PC-9 (cell line): ENCODE measurements around the gene ACOXL. TPM values are rescaled to one million over a fixed set of nuclear protein-coding genes. Genes with fewer than 3 reads are reported as not detected.

ENCODE experiments used
- BruUV-seq: library from RNA; stranded (reverse); fragments of 400-500 nt; replicated peaks from 2 replicates; lab custom pipeline; 2021; lab: Mats Ljungman, UMichigan
- CTCF ChIA-PET: fragments of 300-600 bp; sonication (Branson Sonifier 250); formaldehyde crosslinking; loops from one replicate; lab custom pipeline; 2022; ENCODE audit warnings: antibody characterized with exemption; lab: Charles Lee
- POLR2A ChIA-PET: fragments of 300-600 bp; sonication (Branson Sonifier 250); formaldehyde crosslinking; loops from one replicate; lab custom pipeline; 2022; ENCODE audit warnings: antibody characterized with exemption; ENCODE audit not compliant: unreplicated experiment; lab: Charles Lee
- DNase-seq, 2 experiments: peaks; one replicate each; pipeline versions ENCODE4 v3.0.0 to v3.0.0-alpha.2; 2015 to 2022; ENCODE audit warnings: mixed read lengths in 1 of 2
- H2AFZ ChIP-seq: fragments of 200-600 bp; sonication (generic); 2 replicates; pipeline ENCODE4 v1.8.1; 2017; ENCODE audit warnings: antibody characterized with exemption
- H3F3A ChIP-seq: fragments of 200-600 bp; sonication (generic); 2 replicates; pipeline ENCODE4 v1.8.1; 2017; ENCODE audit warnings: antibody characterized with exemption, mild to moderate bottlenecking, low read depth; ENCODE audit not compliant: insufficient read depth
- H3K27ac ChIP-seq: fragments of 200-600 bp; sonication (generic); 2 replicates; pipeline ENCODE4 v1.6.1; 2016; ENCODE audit warnings: mixed run types
- H3K27me3 ChIP-seq: fragments of 200-600 bp; sonication (generic); 2 replicates; pipeline ENCODE4 v1.6.1; 2016; ENCODE audit warnings: low read depth, mixed run types; ENCODE audit not compliant: insufficient read depth
- H3K36me3 ChIP-seq: fragments of 200-600 bp; sonication (generic); 2 replicates; pipeline ENCODE4 v1.6.1; 2016; ENCODE audit warnings: low read depth, mixed run types
- H3K4me1 ChIP-seq: fragments of 200-600 bp; sonication (generic); replicated peaks from 2 replicates; pipeline ENCODE4 v1.6.1; 2016; ENCODE audit warnings: mixed run types; ENCODE audit not compliant: insufficient read depth
- H3K4me2 ChIP-seq: fragments of 200-600 bp; sonication (generic); 2 replicates; pipeline ENCODE4 v1.6.1; 2017; ENCODE audit warnings: mixed run types
- H3K4me3 ChIP-seq: fragments of 200-600 bp; sonication (generic); 2 replicates; pipeline ENCODE4 v1.6.1; 2016; ENCODE audit warnings: mixed run types
- H3K79me2 ChIP-seq: fragments of 200-600 bp; sonication (generic); 2 replicates; pipeline ENCODE4 v1.6.1; 2017; ENCODE audit warnings: low read depth, mixed run types
- H3K9me2 ChIP-seq: fragments of 200-600 bp; sonication (generic); 2 replicates; pipeline ENCODE4 v1.8.1; 2017; ENCODE audit warnings: mild to moderate bottlenecking; ENCODE audit not compliant: insufficient read depth
- H3K9me3 ChIP-seq: fragments of 200-600 bp; sonication (generic); 2 replicates; pipeline ENCODE4 v1.8.1; 2016; ENCODE audit warnings: low read depth; ENCODE audit not compliant: insufficient read depth
- H4K20me1 ChIP-seq: fragments of 200-600 bp; sonication (generic); 2 replicates; pipeline ENCODE4 v1.8.1; 2017; ENCODE audit not compliant: insufficient read depth
- CTCF ChIP-seq: fragments of 200-600 bp; sonication (generic); conservative IDR thresholded peaks from 2 replicates; pipeline ENCODE4 v1.6.1; 2017; ENCODE audit warnings: mixed run types, antibody characterized with exemption, mild to moderate bottlenecking, moderate library complexity
- EZH2 ChIP-seq: fragments of 200-600 bp; sonication (generic); IDR thresholded peaks from 2 replicates; pipeline ENCODE4 v1.8.0; 2017; ENCODE audit warnings: antibody characterized with exemption, low read depth
- intact Hi-C: fragments of 100-400 bp; cut with micrococcal nuclease; formaldehyde crosslinking; loops from one replicate; pipeline ENCODE4 v1.10.0; 2022; ENCODE audit not compliant: unreplicated experiment
- total RNA-seq: library from RNA; stranded (reverse); gene quantifications from 2 replicates; pipeline ENCODE4 v1.2.3, GENCODE V29; 2021

Gene ACOXL
- total RNA-seq, 1 experiment from 2014 or later = 10.7 TPM

GRCh38 chr2:110718382-110718781 is 14.0 kb upstream of the ACOXL start:
- Histone ChIP-seq H3K4me3 (no peak overlapping the region), H2AFZ (no peak overlapping the region), H3K27me3 (no peaks in the 10 kb centered on the region), H4K20me1 (no peaks in the 10 kb centered on the region), H3K9me3 (no peaks in the 10 kb centered on the region), H3K27ac (no peak overlapping the region), H3K4me2 (no peak overlapping the region), H3K36me3 (no peaks in the 10 kb centered on the region), H3K79me2 (no peaks in the 10 kb centered on the region), H3K4me1 (peaks cover 27% of the 10 kb centered on the region), H3K9me2 (no peaks in the 10 kb centered on the region), H3F3A (peaks cover 7% of the 10 kb centered on the region; the same call in 1 of the 2 replicates)
- no peak for DNase-seq
- TF ChIP-seq EZH2 (no peak), CTCF (no peak)
- ChIA-PET POLR2A (no interaction called here), CTCF (no interaction called here)
- BruUV-seq = no TSS peak
- intact Hi-C loops = no loop called here

GRCh38 chr2:110718990-110719389 is 13.4 kb upstream of the ACOXL start:
- no peak overlapping the region for H2AFZ ChIP-seq
- no peaks in the 10 kb centered on the region for H3K79me2 ChIP-seq
- intact Hi-C loops = no loop called here
- peaks cover 21% of the 10 kb centered on the region for H3K4me1 ChIP-seq
- ChIA-PET CTCF (no interaction called here), POLR2A (interaction anchor here (0.7 kb wide), 1 partner anchor 363 kb away, joined by 12 read pairs; no protein-coding TSS in a partner anchor)
- no peak overlapping the region for H3K4me2 ChIP-seq
- H3K27me3 ChIP-seq = no peaks in the 10 kb centered on the region
- H3K36me3 ChIP-seq = no peaks in the 10 kb centered on the region
- H3F3A ChIP-seq = peaks cover 3% of the 10 kb centered on the region; the same call in 1 of the 2 replicates
- no peak for DNase-seq
- no TSS peak for BruUV-seq
- TF ChIP-seq CTCF (no peak), EZH2 (no peak)
- H3K9me2 ChIP-seq = no peaks in the 10 kb centered on the region
- no peaks in the 10 kb centered on the region for H4K20me1 ChIP-seq
- no peak overlapping the region for H3K27ac ChIP-seq
- H3K4me3 ChIP-seq = no peak overlapping the region
- H3K9me3 ChIP-seq = no peaks in the 10 kb centered on the region

- intact Hi-C loops = no loop called here
- BruUV-seq = no TSS peak
- no peaks in the 10 kb centered on the region for H3K9me3 ChIP-seq
- DNase-seq = no peak
- no peak overlapping the region for H2AFZ ChIP-seq
- POLR2A ChIA-PET = no interaction called here
- H3K36me3 ChIP-seq = no peaks in the 10 kb centered on the region
- H3K4me1 ChIP-seq = 0 out of 2 replicates have a peak, but pooled peaks cover 10% of the 10 kb centered on the region
- CTCF ChIA-PET = interaction anchor here (0.6 kb wide), 1 partner anchor 54 kb away, joined by 17 read pairs; no protein-coding TSS in a partner anchor
- H3K9me2 ChIP-seq = no peaks in the 10 kb centered on the region
- no peak for TF ChIP-seq CTCF
- no peak for TF ChIP-seq EZH2
- H3K4me2 ChIP-seq = no peak overlapping the region
- no peaks in the 10 kb centered on the region for H3K27me3 ChIP-seq
- no peaks in the 10 kb centered on the region for H3F3A ChIP-seq
- H4K20me1 ChIP-seq = no peaks in the 10 kb centered on the region
- H3K79me2 ChIP-seq = no peaks in the 10 kb centered on the region
- H3K4me3 ChIP-seq = no peak overlapping the region
- H3K27ac ChIP-seq = no peak overlapping the region
Measured at GRCh38 chr2:110720547-110720946, 11.8 kb upstream of the ACOXL start.
